GM12875 (cell line): ENCODE measurements around the gene SCARF2.
A peak's percentile ranks its signal among the peaks of the same experiment; 100 is the strongest.

ENCODE experiments used
- H3K4me3 ChIP-seq: one replicate; pipeline ENCODE4 v1.5.1; 2011; ENCODE audit warnings: low read depth, low read length, control low read depth
- TF ChIP-seq, protein P1 (sequence below): IDR thresholded peaks from 2 replicates; pipeline ENCODE4 v1.5.1; 2011; ENCODE audit warnings: low read depth, mild to moderate bottlenecking, control low read depth, inconsistent platforms, low read length, moderate library complexity, borderline replicate concordance; ENCODE audit not compliant: insufficient read depth

Gene SCARF2

DNA sequence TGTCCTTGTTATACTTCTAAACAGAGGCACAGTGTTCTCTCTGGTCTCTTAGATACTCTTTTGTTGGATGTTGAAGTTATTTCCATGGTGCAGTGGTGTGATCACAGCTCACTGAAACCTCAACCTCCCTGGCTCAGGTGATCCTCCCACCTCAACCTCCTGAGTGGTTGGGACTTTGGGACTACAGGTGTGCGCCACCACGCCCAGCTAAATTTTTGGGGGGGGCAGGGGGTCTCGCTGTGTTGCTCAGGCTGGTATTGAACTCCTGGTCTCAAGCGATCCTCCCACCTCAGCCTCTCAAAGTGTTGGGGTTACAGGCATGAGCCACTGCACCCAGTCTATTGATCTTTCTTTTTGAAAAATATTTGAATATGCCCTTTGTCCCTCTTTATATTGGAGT, 28.7 kb downstream of the SCARF2 start:
- H3K4me3 ChIP-seq = no peak overlapping the region
- TF ChIP-seq, protein P1, sequence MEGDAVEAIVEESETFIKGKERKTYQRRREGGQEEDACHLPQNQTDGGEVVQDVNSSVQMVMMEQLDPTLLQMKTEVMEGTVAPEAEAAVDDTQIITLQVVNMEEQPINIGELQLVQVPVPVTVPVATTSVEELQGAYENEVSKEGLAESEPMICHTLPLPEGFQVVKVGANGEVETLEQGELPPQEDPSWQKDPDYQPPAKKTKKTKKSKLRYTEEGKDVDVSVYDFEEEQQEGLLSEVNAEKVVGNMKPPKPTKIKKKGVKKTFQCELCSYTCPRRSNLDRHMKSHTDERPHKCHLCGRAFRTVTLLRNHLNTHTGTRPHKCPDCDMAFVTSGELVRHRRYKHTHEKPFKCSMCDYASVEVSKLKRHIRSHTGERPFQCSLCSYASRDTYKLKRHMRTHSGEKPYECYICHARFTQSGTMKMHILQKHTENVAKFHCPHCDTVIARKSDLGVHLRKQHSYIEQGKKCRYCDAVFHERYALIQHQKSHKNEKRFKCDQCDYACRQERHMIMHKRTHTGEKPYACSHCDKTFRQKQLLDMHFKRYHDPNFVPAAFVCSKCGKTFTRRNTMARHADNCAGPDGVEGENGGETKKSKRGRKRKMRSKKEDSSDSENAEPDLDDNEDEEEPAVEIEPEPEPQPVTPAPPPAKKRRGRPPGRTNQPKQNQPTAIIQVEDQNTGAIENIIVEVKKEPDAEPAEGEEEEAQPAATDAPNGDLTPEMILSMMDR = no peak

DNA sequence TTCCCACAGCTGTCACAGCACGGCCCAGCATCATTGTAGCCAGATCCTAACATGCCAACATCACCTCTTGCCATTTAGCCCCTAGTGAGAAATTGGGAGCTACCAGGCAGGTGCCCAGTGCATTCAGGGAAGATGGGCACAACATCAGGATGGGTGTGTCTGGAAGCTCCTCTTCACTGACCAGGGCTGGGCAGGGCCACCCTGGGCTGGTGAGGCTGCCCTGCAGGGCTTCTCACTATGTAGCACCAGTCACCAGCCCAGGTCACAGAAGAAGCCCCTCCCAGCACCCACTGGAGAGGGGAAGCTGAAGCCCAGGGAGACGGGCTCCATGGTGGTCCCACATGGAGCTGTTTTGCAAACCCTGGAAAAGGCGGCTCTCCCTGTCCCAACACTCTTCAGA, 29.8 kb downstream of the SCARF2 start:
- H3K4me3 ChIP-seq = no peak overlapping the region
- TF ChIP-seq, protein P1 = no peak

DNA sequence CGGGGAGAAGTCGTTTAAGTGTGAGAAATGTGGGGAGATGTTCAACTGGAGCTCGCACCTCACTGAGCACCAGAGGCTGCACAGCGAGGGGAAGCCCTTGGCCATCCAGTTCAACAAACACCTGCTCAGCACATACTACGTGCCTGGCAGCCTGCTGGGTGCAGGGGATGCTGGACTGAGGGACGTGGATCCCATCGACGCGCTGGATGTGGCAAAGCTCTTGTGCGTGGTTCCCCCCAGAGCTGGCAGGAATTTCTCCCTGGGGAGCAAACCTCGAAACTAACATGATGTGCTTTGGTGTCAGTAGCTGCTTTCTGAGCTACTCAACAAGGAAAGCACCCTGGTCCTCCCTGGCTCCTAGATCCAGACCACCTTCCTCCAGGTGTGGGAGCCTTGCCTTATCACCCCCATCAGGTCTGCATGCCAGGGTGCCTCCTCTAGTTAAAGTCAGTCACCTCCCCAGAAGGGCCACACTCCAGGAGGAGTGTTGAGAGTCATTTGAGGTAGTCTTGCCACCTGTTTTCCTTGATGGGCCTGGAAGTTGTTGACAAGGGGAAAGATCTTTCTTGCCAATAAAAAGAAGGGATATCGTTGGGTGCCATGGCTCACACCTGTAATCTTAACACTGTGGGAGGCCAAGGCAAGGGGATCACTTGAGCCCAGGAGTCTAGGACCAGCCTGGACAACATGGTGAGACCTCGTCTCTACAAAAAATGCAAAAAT, 30.8 kb downstream of the SCARF2 start:
- TF ChIP-seq, protein P1 = no peak
- H3K4me3 ChIP-seq = no peak overlapping the region

DNA sequence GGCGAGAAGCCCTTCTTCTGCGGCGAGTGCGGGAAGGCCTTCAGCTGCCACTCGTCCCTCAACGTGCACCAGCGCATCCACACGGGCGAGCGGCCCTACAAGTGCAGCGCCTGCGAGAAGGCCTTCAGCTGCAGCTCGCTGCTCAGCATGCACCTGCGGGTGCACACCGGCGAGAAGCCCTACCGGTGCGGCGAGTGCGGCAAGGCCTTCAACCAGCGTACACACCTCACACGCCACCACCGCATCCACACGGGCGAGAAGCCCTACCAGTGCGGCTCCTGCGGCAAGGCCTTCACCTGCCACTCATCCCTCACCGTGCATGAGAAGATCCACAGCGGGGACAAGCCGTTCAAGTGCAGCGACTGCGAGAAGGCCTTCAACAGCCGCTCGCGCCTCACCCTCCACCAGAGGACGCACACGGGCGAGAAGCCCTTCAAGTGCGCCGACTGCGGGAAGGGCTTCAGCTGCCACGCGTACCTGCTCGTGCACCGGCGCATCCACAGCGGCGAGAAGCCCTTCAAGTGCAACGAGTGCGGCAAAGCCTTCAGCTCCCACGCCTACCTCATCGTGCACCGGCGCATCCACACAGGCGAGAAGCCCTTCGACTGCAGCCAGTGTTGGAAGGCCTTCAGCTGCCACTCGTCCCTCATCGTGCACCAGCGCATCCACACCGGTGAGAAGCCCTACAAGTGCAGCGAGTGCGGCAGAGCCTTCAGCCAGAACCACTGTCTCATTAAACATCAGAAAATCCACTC, 31.5 kb downstream of the SCARF2 start:
- TF ChIP-seq, protein P1 = 0 out of 2 replicates have a peak, but pooled peaks have one; percentile 2
- H3K4me3 ChIP-seq = no peak overlapping the region

DNA sequence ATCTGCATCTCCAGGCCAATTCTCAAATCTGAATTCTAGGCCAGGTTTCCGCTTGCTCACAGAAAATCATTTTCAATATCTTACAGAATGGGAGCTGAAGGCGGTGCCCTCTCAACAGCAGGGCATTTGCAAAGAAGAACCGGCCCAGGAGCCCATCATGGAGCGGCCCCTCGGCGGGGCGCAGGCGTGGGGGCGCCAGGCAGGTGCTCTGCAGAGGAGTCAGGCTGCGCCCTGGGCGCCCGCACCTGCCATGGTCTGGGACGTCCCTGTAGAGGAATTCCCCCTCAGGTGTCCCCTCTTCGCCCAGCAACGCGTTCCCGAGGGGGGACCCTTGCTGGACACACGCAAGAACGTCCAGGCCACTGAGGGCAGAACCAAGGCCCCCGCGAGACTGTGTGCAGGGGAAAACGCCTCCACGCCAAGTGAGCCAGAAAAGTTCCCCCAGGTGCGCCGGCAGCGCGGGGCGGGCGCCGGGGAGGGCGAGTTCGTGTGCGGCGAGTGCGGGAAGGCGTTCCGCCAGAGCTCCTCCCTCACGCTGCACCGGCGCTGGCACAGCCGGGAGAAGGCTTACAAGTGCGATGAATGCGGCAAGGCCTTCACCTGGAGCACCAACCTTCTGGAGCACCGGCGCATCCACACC, 32.2 kb downstream of the SCARF2 start:
- TF ChIP-seq, protein P1 = no peak

DNA sequence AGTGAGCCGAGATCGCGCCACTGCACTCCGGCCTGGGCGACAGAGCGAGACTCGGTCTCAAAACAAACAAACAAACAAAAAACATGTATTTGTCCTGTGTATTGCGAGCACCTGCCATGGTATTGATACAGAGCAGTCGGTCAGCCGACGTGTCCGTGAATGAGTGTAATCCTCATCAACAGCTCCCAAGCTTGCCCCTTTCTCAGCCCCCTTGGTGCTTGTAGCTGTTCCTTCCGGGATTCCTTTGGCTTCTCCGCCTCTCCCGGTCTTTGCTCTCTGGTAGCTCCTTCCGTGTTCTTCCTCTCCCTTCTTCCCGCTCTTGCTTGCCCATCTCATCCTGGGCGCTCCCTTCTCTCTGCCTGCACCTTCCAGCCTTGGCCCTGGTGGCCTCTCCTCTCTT, 32.7 kb downstream of the SCARF2 start:
- TF ChIP-seq, protein P1 = no peak
- no peak overlapping the region for H3K4me3 ChIP-seq

More for the DNA sequence above, 32.2 kb downstream of the SCARF2 start:
- no peak overlapping the region for H3K4me3 ChIP-seq
